SHP77 treated with DMSO at 0.1 percent for 48 hours (cell line): Measurements from ENCODE around the gene PTCH1.

Experiments
- DNase-seq: peaks from one replicate; lab custom pipeline; 2025; lab: John Stamatoyannopoulos, UW

PTCH1 gene

GRCh38 chr9:95399261-95399660 lies 117.5 kb downstream of the PTCH1 start:
- peak; percentile 36 for DNase-seq
